ENCODE data around the gene ZNF83.

DNA sequence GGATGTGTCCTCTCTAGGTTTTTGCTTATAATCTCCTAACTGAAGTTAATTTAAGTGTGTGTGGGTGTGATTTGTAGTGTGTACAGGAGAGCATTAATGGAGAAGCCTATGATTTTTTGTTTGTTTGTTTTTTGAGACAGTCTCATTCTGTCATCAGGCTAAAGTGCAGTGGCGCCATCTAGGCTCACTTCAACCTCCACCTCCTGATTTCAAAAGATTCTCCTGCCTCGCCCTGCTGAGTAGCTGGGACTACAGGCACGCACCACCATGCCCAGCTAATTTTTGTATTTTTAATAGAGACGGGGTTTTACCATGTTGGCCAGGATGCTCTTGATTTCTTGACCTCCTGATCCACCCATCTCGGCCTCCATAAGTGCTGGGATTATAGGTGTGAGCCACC is 47.4 kb downstream of the ZNF83 start:
- TF ChIP-seq, protein P1, sequence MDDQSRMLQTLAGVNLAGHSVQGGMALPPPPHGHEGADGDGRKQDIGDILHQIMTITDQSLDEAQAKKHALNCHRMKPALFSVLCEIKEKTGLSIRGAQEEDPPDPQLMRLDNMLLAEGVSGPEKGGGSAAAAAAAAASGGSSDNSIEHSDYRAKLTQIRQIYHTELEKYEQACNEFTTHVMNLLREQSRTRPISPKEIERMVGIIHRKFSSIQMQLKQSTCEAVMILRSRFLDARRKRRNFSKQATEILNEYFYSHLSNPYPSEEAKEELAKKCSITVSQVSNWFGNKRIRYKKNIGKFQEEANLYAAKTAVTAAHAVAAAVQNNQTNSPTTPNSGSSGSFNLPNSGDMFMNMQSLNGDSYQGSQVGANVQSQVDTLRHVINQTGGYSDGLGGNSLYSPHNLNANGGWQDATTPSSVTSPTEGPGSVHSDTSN (IDR thresholded peaks at IDR 0.05), result no peak
- TF ChIP-seq POLR2AphosphoS5 (IDR thresholded peaks at IDR 0.05; ENCODE audit: low read depth, low read length) (no peak), SIN3A (IDR thresholded peaks at IDR 0.05; ENCODE audit: borderline replicate concordance, low read depth, low read length) (no peak), FOXM1 (IDR thresholded peaks at IDR 0.05; ENCODE audit: low read depth) (no peak), TAF1 (IDR thresholded peaks at IDR 0.05; ENCODE audit: borderline replicate concordance, low read depth, low read length) (no peak)
- TF ChIP-seq, protein P2, sequence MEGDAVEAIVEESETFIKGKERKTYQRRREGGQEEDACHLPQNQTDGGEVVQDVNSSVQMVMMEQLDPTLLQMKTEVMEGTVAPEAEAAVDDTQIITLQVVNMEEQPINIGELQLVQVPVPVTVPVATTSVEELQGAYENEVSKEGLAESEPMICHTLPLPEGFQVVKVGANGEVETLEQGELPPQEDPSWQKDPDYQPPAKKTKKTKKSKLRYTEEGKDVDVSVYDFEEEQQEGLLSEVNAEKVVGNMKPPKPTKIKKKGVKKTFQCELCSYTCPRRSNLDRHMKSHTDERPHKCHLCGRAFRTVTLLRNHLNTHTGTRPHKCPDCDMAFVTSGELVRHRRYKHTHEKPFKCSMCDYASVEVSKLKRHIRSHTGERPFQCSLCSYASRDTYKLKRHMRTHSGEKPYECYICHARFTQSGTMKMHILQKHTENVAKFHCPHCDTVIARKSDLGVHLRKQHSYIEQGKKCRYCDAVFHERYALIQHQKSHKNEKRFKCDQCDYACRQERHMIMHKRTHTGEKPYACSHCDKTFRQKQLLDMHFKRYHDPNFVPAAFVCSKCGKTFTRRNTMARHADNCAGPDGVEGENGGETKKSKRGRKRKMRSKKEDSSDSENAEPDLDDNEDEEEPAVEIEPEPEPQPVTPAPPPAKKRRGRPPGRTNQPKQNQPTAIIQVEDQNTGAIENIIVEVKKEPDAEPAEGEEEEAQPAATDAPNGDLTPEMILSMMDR (IDR thresholded peaks at IDR 0.05), result no peak
- TF ChIP-seq, protein P3, sequence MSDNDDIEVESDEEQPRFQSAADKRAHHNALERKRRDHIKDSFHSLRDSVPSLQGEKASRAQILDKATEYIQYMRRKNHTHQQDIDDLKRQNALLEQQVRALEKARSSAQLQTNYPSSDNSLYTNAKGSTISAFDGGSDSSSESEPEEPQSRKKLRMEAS (IDR thresholded peaks at IDR 0.05; ENCODE audit: low read depth), result no peak

Data from SK-N-SH (cell line).